A549 (cell line): Measurements from ENCODE around the gene FIBIN. TPM values are rescaled to one million over a fixed set of nuclear protein-coding genes. Genes with fewer than 3 reads are reported as not detected.

Experiments
- ATAC-seq, 2 experiments: fragments of 200-7000 bp in 1 of 2; fragments of >200 bp in 1 of 2; cut with Nextera tagmentation in 1 of 2; cut with Tn5 transposase in 1 of 2; 3 replicates each; pipeline versions ENCODE4 v1.8.0 to v1.9.1; 2018 to 2020; ENCODE audit warnings: mild to moderate bottlenecking in 1 of 2, moderate library complexity in 1 of 2
- CTCF ChIA-PET: fragments of 300-600 bp; sonication (Branson Sonifier 250); formaldehyde crosslinking; extraction: SDS; loops from one replicate; lab custom pipeline; 2021; ENCODE audit warnings: antibody characterized with exemption, inconsistent platforms; lab: Yijun Ruan, JAX
- POLR2A ChIA-PET: fragments of 350-600 bp; formaldehyde crosslinking; extraction: SDS; loops from one replicate; lab custom pipeline; 2021; ENCODE audit warnings: antibody characterized with exemption, inconsistent platforms; lab: Yijun Ruan, JAX
- DNase-seq, 2 experiments: peaks; one replicate each; pipeline versions ENCODE4 v3.0.0 to v3.0.0-alpha.2; 2011 to 2016; ENCODE audit warnings: low read depth in 1 of 2, low spot score in 1 of 2
- FAIRE-seq: peaks from 2 replicates; lab custom pipeline; 2011; peaks lifted over from hg19 to GRCh38; lab: Jason Lieb, UNC
- H3K27ac ChIP-seq, 2 experiments: fragments of >200 bp; sonication (Bioruptor Twin); formaldehyde crosslinking; 3 replicates each; pipeline ENCODE4 v1.5.1; 2016 to 2017
- H3K4me1 ChIP-seq: fragments of >200 bp; sonication (Bioruptor Twin); formaldehyde crosslinking; 3 replicates; pipeline ENCODE4 v1.6.1; 2016
- H3K4me2 ChIP-seq: fragments of >200 bp; sonication (Bioruptor Twin); formaldehyde crosslinking; 3 replicates; pipeline ENCODE4 v1.6.1; 2016
- H3K4me3 ChIP-seq: fragments of >200 bp; sonication (Bioruptor Twin); formaldehyde crosslinking; 3 replicates; pipeline ENCODE4 v1.5.1; 2016
- H3K9me3 ChIP-seq: fragments of >200 bp; sonication (Bioruptor Twin); formaldehyde crosslinking; 3 replicates; pipeline ENCODE4 v1.6.1; 2016
- BCL3 ChIP-seq: fragments of >200 bp; sonication (Bioruptor Twin); formaldehyde crosslinking; IDR thresholded peaks from 3 replicates; pipeline ENCODE4 v1.6.1; 2016
- CBX8 ChIP-seq: fragments of 200-600 bp; sonication (generic); IDR thresholded peaks from 2 replicates; pipeline ENCODE4 v1.6.1; 2016
- CEBPB ChIP-seq, 2 experiments: fragments of >200 bp in 1 of 2; sonication (Bioruptor Twin) in 1 of 2; formaldehyde crosslinking in 1 of 2; IDR thresholded peaks; 2 replicates each; pipeline ENCODE4 v1.6.1; 2012 to 2016
- FOSL2 ChIP-seq, 2 experiments: fragments of 450-650 bp in 1 of 2; fragments of >200 bp in 1 of 2; sonication (Bioruptor Twin) in 1 of 2; formaldehyde crosslinking; IDR thresholded peaks; 2 replicates each; pipeline versions ENCODE4 v1.5.0 to v1.6.1; 2016 to 2020; ENCODE audit warnings: mild to moderate bottlenecking in 1 of 2, moderate library complexity in 1 of 2
- HMGXB4 ChIP-seq: fragments of 250-450 bp; sonication (Bioruptor Pico); IDR thresholded peaks from 2 replicates; pipeline ENCODE4 v1.5.0; 2021; ENCODE audit warnings: mild to moderate bottlenecking, moderate library complexity, borderline replicate concordance
- KDM5A ChIP-seq: fragments of 200-600 bp; sonication (generic); IDR thresholded peaks from 2 replicates; pipeline ENCODE4 v1.6.1; 2016; ENCODE audit warnings: antibody characterized with exemption, mild to moderate bottlenecking
- MYC ChIP-seq: IDR thresholded peaks from 2 replicates; pipeline ENCODE4 v1.6.1; 2012; ENCODE audit warnings: mild to moderate bottlenecking, inconsistent platforms, low read length, improper control_type of control experiment, borderline replicate concordance
- POLR2A ChIP-seq: IDR thresholded peaks from 2 replicates; pipeline ENCODE4 v1.6.1; 2012; ENCODE audit warnings: mild to moderate bottlenecking, low read length
- SREBF2 ChIP-seq: fragments of 450-650 bp; IDR thresholded peaks from 2 replicates; pipeline ENCODE4 v1.6.1; 2014; ENCODE audit warnings: mild to moderate bottlenecking, moderate library complexity
- TP53 ChIP-seq: fragments of 250-450 bp; sonication (Bioruptor Pico); IDR thresholded peaks from 2 replicates; pipeline ENCODE4 v1.5.0; 2021; ENCODE audit warnings: mild to moderate bottlenecking, moderate library complexity
- USF2 ChIP-seq: fragments of 450-650 bp; IDR thresholded peaks from 2 replicates; pipeline ENCODE4 v1.6.1; 2014; ENCODE audit warnings: antibody characterized with exemption
- ZC3H11A ChIP-seq: fragments of 450-650 bp; IDR thresholded peaks from 2 replicates; pipeline ENCODE4 v1.6.1; 2014; ENCODE audit warnings: antibody characterized with exemption, mild to moderate bottlenecking
- ZFP36 ChIP-seq: fragments of 450-650 bp; IDR thresholded peaks from 2 replicates; pipeline ENCODE4 v1.6.1; 2014; ENCODE audit warnings: borderline replicate concordance; ENCODE audit not compliant: partially characterized antibody
- WGBS: methylation state at CpG from one replicate; pipeline ENCODE4 v1.1.6; 2017; ENCODE audit errors: missing lambda C conversion rate; 5-methylcytosine and 5-hydroxymethylcytosine counted together
- polyA plus RNA-seq, 4 experiments: library from polyadenylated mRNA; depleted of rRNA in 3 of 4; stranded (reverse); fragments of >200 nt; fragmentation: RNase III in 1 of 4; extraction: RNeasy Plus Mini Kit Qiagen cat#74134 plus additional on column Dnase treatment in 1 of 4; gene quantifications; 2 replicates in 3 of 4; 3 replicates in 1 of 4; pipeline ENCODE4 v1.2.3, GENCODE V29; 2011 to 2017

The FIBIN gene
- polyA plus RNA-seq, 2 of the 4 experiments (the other 2 are of a cell fraction), result 0.22 TPM; not detected in 1

GRCh38 chr11:27041141-27041899 is 47.4 kb downstream of the FIBIN start:
- no peaks in the 10 kb centered on the region for H3K4me1 ChIP-seq
- no peak for DNase-seq
- no peak for ATAC-seq
- WGBS, result 29% methylated on average over 2 of the region's 2 CpGs
- no peak for FAIRE-seq
- no peak overlapping the region for H3K4me3 ChIP-seq
- H3K9me3 ChIP-seq, result no peaks in the 10 kb centered on the region
- CTCF ChIA-PET, result interaction anchor here (1.1 to 1.2 kb wide), 3 partner anchors 8 to 117 kb away, joined by 3 read pairs; no protein-coding TSS in a partner anchor
- no peak for TF ChIP-seq BCL3
- no peak for TF ChIP-seq MYC
- no peak for TF ChIP-seq ZFP36
- TF ChIP-seq SREBF2, result no peak
- no peak for TF ChIP-seq CEBPB (IDR thresholded peaks at IDR 0.05)
- TF ChIP-seq ZC3H11A, result no peak
- no peak for TF ChIP-seq TP53
- TF ChIP-seq HMGXB4 (CRISPR knock-in tag), result no peak
- no peak for TF ChIP-seq CBX8
- TF ChIP-seq POLR2A, result no peak
- no peak for TF ChIP-seq USF2
- no peak for TF ChIP-seq KDM5A
- TF ChIP-seq FOSL2 (IDR thresholded peaks at IDR 0.05), result no peak
- TF ChIP-seq FOSL2 (CRISPR knock-in tag; IDR thresholded peaks at IDR 0.05), result no peak
- TF ChIP-seq, all 56 proteins: peak for 0
- POLR2A ChIA-PET, result no interaction called here
- Histone ChIP-seq H3K4me2 (no peak overlapping the region), H3K27ac (no peak overlapping the region)

Other genes with a start within 250 kb of the FIBIN start
- gene BBOX1, start 46.7 kb downstream of the FIBIN start, polyA plus RNA-seq (2011; rRNA removed), result not detected in 2 replicates
- gene BBOX1, start 46.7 kb downstream of the FIBIN start, polyA plus RNA-seq (2017; fragmentation: RNase III; extraction: RNeasy Plus Mini Kit Qiagen cat#74134 plus additional on column Dnase treatment), result not detected in 3 replicates